ENCODE measurements around the gene ATP9A.

DNA sequence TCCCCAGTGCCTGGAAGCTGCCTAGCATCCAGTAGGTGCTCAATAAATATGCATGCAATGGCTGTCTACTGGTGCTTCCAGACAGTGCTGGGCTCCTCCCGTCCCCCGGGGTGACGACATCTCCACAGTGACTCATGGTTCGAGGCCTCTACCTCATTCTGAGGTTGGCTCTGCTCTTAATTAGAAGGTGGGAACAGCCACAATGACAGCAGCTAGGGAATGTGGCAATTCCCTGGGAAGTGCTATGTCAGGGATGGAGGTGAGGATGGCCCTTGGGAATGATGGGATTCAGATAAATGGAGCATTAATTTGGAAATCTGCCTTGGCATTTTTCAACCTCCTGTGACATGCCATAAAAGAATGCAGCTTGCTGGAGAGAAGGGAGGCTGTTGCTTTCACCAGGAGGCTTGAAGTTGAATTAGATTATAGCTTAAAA is 182.2 kb downstream of the ATP9A start:
- no peak for TF ChIP-seq POLR2A (IDR thresholded peaks at IDR 0.05)
- TF ChIP-seq, protein P1, sequence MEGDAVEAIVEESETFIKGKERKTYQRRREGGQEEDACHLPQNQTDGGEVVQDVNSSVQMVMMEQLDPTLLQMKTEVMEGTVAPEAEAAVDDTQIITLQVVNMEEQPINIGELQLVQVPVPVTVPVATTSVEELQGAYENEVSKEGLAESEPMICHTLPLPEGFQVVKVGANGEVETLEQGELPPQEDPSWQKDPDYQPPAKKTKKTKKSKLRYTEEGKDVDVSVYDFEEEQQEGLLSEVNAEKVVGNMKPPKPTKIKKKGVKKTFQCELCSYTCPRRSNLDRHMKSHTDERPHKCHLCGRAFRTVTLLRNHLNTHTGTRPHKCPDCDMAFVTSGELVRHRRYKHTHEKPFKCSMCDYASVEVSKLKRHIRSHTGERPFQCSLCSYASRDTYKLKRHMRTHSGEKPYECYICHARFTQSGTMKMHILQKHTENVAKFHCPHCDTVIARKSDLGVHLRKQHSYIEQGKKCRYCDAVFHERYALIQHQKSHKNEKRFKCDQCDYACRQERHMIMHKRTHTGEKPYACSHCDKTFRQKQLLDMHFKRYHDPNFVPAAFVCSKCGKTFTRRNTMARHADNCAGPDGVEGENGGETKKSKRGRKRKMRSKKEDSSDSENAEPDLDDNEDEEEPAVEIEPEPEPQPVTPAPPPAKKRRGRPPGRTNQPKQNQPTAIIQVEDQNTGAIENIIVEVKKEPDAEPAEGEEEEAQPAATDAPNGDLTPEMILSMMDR (IDR thresholded peaks at IDR 0.05), result no peak
